NCI-H1436 (cell line): Measurements from ENCODE around the gene KCNMA1.

Experiments used
- DNase-seq: peaks from one replicate; lab custom pipeline; 2025; lab: John Stamatoyannopoulos, UW

KCNMA1 gene

GRCh38 chr10:77109351-77109994, 528.1 kb downstream of the KCNMA1 start:
- no peak for DNase-seq

GRCh38 chr10:77106676-77107075, 530.9 kb downstream of the KCNMA1 start:
- no peak for DNase-seq

- no peak for DNase-seq
Observed at GRCh38 chr10:77105761-77106221, 531.8 kb downstream of the KCNMA1 start.

- DNase-seq = no peak
Observed at GRCh38 chr10:77104459-77104980, 533.1 kb downstream of the KCNMA1 start.

GRCh38 chr10:77103213-77103612, 534.4 kb downstream of the KCNMA1 start:
- no peak for DNase-seq

- no peak for DNase-seq
Observed at GRCh38 chr10:77101341-77101740, 536.3 kb downstream of the KCNMA1 start.

GRCh38 chr10:77099136-77099535, 538.5 kb downstream of the KCNMA1 start:
- DNase-seq = no peak

GRCh38 chr10:77097625-77098024, 540.0 kb downstream of the KCNMA1 start:
- no peak for DNase-seq

- no peak for DNase-seq
Observed at GRCh38 chr10:77093126-77093525, 544.5 kb downstream of the KCNMA1 start.

- peak; percentile 62 for DNase-seq
Observed at GRCh38 chr10:77091597-77092165, 545.9 kb downstream of the KCNMA1 start.

- peak; percentile 54 for DNase-seq
Observed at GRCh38 chr10:77090381-77091356, 546.9 kb downstream of the KCNMA1 start.

GRCh38 chr10:77087366-77087765, 550.2 kb downstream of the KCNMA1 start:
- DNase-seq = no peak

GRCh38 chr10:77086081-77086480, 551.5 kb downstream of the KCNMA1 start:
- no peak for DNase-seq

- no peak for DNase-seq
Observed at GRCh38 chr10:77085344-77085743, 552.3 kb downstream of the KCNMA1 start.

GRCh38 chr10:77084431-77085144, 553.0 kb downstream of the KCNMA1 start:
- DNase-seq = no peak

GRCh38 chr10:77082601-77083252, 554.9 kb downstream of the KCNMA1 start:
- DNase-seq = no peak

- DNase-seq = no peak
Observed at GRCh38 chr10:77081481-77081891, 556.1 kb downstream of the KCNMA1 start.

GRCh38 chr10:77080361-77081027, 557.1 kb downstream of the KCNMA1 start:
- no peak for DNase-seq

GRCh38 chr10:77079592-77080300, 557.9 kb downstream of the KCNMA1 start:
- DNase-seq = no peak

GRCh38 chr10:77077316-77077945, 560.2 kb downstream of the KCNMA1 start:
- DNase-seq = no peak
